HS-5 (cell line): ENCODE results near the gene SLIT3.

Experiments used
- DNase-seq: peaks from one replicate; pipeline ENCODE4 v3.0.0-alpha.2; 2012; ENCODE audit warnings: low read depth

The SLIT3 gene

GRCh38 chr5:169080448-169080911, 220.5 kb downstream of the SLIT3 start:
- DNase-seq: no peak

- no peak for DNase-seq
Measured at GRCh38 chr5:169079697-169080096, 221.2 kb downstream of the SLIT3 start.

GRCh38 chr5:169074839-169075238, 226.1 kb downstream of the SLIT3 start:
- DNase-seq: no peak

DNA sequence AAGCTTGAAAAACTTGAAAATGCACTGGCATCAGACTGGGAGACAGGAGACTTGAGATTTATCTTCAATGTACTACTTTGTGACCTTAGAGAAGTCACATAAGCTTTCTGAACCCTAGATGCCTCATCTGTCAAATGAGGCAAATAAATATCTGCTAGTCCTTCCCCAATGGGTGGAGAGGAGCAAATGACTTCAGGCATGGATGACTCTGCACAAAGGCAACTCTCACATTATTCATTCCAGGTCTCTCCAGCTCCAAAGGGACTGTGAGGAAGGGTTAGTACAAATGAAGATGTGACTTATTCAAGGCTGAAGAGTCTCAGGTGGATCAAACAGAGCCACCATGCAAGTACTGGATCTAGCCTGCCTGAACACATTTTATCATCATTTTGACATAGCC, 228.7 kb downstream of the SLIT3 start:
- no peak for DNase-seq

- no peak for DNase-seq
Measured at GRCh38 chr5:169070413-169070812, 230.5 kb downstream of the SLIT3 start.

DNA sequence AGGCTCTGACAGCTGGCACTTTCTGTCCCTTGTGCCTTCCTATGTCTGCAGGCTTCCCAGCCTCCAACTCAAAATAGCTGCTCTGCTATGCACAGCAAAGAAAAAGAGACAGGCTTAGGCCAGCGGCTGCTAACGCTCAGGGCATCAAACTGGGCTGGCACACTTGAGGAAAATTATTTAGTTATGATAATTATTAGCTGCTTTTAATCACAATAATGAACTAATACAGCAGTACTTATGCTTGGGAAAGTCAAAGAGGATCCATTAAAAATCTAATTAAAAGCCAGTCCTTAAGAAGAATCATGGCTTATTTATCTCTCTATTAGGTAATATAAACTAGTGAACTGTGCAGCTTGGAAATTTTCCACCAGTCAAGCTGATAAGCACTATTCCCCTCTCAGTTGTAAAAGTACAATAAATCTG, 233.2 kb downstream of the SLIT3 start:
- DNase-seq: no peak

DNA sequence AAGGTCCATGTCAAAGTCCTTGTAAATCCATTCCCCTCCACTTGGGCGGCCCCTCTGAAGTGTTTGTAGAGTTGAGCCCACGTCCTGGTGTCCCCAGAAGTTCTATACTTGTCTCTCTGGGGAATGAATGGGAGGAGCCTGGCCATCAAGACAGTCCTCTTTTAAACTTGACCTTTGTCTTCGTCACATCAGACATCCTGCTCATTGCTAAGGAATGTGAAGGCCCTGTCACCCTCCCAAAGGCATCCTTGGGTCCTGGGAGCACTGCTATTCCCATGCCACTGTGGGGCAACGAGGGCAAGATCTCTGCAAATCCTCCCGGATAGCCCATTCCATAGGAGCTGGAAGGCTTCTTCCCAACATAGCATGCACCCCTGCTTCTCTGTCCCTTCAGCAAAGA, 235.5 kb downstream of the SLIT3 start:
- no peak for DNase-seq

GRCh38 chr5:169064093-169064492, 236.8 kb downstream of the SLIT3 start:
- DNase-seq: no peak

DNA sequence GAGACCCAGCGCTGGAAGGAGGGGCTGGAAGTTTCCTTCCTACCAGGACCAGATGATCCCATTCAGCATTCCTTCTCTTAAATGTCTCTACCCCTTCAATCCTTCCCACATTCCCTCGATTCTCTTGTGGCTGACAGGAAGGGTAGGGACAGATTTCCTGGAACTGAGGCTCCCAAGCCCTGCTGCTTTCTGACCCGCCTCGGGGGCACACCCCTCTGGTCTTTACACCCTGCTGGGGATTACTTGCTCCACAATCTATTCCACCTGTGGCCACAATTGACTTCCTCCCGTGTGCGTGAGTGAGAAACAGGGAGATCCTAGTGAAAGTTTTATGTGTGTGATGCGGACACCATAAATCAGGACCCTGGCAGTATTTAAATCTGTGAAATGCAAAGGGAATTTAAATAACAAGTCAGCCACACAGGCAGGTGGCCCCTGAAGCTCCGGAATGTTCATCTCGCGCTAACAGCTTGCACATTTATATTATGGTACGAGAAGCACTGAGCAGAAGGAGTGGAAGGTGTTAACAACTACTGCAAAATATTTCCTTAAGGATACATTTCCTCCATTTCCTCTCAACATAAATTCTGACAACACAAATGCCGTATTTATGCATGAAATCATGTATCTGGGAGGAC, 237.5 kb downstream of the SLIT3 start:
- DNase-seq: no peak

DNA sequence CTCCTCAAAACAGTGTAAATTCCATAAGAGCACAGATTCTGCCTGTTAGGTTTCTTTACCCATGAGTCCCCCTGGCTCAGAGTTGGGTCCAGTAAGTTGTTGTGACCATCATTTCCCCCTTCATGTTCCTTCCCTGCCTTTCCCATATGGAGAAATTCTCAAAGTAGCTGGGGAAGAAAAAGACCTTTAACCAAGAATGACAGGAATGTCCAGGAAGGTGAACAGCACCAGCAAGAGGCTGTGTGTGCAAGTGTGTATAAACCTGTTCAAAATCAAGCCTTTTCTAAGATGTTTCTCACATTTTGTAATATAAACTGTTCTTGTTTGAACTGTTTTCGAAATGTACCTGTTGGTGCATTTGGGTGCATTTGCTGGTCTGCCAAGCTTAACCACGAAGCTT, 238.2 kb downstream of the SLIT3 start:
- DNase-seq: no peak

DNA sequence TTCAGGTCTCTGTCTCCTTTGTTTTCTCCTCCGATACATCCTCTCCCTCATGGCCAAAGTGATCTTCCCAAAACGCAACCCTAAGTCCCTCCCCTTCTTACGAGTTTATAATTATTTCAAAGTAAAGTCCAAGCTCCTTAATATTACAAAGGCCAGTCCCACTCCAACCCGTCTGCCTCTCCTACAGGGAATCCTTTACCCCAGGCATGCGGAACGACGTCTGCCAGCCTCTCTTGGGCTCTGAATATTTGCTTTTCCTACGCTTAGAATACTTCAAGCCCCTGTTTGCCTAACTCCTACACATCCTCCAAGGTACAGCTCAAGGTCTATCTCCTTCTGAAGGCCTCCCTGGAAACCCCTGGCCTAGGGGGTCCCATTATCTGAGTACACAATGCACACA, 246.4 kb downstream of the SLIT3 start:
- no peak for DNase-seq

- DNase-seq: no peak
Measured at GRCh38 chr5:169052207-169052606, 248.7 kb downstream of the SLIT3 start.

- DNase-seq: no peak
Measured at GRCh38 chr5:169051351-169051750, 249.6 kb downstream of the SLIT3 start.

DNA sequence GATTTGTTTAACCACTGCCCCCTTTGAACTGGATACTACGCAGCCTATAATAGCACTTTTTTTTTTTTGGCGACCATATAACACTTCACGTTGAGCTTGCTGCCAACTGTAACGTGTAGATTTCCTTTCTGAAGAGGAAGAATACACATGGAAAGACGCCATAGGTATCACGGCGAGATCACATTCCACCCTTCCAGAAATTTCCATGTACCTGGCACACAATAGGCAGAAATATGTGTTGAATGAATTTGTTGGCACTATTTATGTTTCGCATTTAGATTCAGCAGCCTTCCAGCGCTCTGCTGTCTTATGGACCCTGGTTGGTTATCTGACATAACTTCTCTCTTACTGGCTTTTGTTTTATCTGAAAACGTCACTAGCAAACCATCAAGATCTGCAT, 250.3 kb downstream of the SLIT3 start:
- DNase-seq: no peak

DNA sequence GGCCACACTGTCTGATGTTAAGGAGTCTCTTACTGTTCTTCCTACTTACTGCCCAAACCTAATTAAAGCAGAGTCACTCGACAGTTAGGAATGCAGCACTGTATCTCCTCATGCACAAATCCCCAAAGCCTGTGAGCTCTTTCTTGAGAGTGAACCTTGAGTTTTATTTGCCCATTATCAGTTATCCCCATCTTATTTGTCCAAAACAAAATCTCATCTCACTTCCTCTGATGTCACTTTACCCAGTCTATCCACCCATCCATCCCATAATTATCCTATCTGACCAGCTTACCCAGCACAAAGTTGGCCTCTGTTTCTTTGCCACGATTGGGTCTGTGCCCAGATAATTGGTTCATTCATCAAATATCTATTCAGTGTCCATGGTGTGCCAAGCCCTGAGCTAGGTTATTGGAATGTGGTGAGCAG, 250.8 kb downstream of the SLIT3 start:
- DNase-seq: peak; percentile 50

DNA sequence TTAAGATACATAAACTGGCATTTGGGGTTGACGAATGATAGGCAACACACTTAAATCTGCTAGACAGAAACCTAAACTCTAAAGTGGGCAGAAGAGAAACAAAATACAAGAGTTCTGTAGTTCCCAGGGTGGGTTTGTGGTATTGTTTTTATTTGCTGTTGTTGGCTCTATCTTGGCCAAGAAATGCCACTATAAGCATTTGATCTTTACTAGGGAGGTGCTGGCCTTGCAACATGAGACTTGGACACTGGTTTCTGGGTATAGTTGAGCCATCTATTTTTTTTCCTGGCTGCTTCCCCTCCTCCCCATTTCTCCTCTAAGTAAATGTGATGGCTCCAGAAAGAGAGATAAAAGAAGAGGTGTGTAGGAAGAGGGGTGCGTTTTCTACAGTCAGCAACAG, 251.2 kb downstream of the SLIT3 start:
- no peak for DNase-seq

- no peak for DNase-seq
Measured at GRCh38 chr5:169048181-169049125, 252.5 kb downstream of the SLIT3 start.

GRCh38 chr5:169044962-169045361, 256.0 kb downstream of the SLIT3 start:
- DNase-seq: no peak

DNA sequence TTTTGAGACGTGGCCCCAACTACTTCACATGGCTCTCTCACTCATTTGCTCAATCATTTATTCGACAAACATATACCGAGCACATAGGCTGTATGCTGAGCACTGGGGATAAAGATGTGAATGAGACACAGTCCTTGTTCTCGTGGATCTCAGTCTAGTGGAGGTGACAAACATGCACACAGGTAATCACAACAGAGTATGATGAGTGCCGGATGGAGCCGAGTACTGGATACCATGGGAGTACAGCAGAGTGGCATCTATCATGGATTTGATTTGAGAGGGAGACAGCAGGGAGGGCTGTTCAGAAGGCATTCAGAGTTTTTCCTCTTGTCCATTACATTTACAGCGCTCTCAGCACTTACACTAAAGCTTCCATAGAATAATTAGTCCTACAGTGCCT, 259.8 kb downstream of the SLIT3 start:
- DNase-seq: no peak

GRCh38 chr5:169039592-169039991, 261.3 kb downstream of the SLIT3 start:
- DNase-seq: no peak

DNA sequence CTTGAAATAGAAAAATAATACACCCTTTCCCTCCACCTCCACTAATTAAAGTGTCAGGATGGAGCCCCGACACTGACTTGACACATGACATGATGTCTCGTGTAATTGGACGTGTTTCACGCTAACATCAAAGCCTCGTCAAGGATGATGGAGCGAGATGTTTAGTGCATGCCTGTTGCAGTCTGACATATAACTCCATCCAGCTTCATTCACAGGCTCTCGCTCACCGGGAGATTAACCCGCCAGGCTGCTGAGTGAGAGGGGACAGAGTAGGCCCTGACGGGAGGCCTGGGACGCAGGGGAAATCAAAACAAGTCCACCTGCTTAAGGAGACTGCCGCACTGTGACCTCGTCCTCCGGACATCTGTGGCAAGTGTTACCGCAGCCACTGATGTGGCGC, 263.5 kb downstream of the SLIT3 start:
- no peak for DNase-seq

DNA sequence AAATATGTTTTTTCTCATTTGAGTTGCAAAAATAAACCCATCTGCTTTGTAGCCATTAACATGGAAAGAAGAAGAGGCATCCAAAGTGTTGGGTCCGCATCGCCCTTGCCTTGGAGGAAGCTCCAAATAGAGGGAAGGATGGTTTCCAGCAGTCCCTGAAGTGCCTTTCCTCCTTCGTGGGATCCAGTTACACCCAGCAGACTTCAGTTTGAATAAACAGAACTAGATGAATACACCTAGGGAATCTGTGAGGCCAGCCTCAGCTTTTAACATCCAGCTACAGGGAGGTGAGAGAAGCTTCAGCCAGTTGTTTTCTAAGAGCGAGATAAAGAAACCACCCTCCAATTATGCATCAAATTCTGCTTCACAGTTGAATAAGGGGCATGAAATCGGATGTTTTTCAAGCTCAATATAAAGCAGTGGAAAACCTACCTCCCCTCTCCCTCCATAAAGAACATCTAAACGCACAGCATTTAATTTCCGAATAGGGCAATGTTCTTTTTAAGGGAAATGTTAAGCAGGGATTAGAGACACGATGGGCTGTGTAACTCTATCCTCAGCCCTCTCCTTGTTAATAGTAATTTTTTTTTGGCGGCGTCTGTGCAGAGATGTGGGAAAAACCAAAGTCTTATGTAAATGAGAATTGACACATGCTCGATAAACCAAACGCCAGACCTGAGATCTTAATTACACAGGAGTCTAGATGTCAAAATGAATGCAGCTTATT, 264.7 kb downstream of the SLIT3 start:
- no peak for DNase-seq
